HepG2 (cell line): Measurements from ENCODE around the gene EIF3A. TPM values are rescaled to one million over a fixed set of nuclear protein-coding genes. Genes with fewer than 3 reads are reported as not detected.

Experiments used
- ATAC-seq: fragments of 200-7000 bp; cut with Tn5 transposase; 3 replicates; pipeline ENCODE4 v1.9.1; 2020; ENCODE audit warnings: mild to moderate bottlenecking, moderate library complexity
- BruUV-seq: library from RNA; stranded (reverse); fragments of 400-500 nt; replicated peaks from 2 replicates; lab custom pipeline; 2021; lab: Mats Ljungman, UMichigan
- CTCF ChIA-PET: fragments of 300-600 bp; formaldehyde crosslinking; extraction: SDS; loops from one replicate; lab custom pipeline; 2021; ENCODE audit warnings: low total read pairs, inconsistent platforms, low intra/inter-chr PET ratio; lab: Yijun Ruan, JAX
- POLR2A ChIA-PET: fragments of 350-600 bp; sonication (Branson Sonifier 250); formaldehyde crosslinking; loops from one replicate; lab custom pipeline; 2020; ENCODE audit warnings: antibody characterized with exemption, inconsistent platforms; lab: Yijun Ruan, JAX
- DNase-seq: peaks from one replicate; pipeline ENCODE4 v3.0.0-alpha.2; 2015; ENCODE audit warnings: low spot score
- FAIRE-seq: peaks from 3 replicates; lab custom pipeline; 2011; peaks lifted over from hg19 to GRCh38; lab: Jason Lieb, UNC
- H2AFZ ChIP-seq: one replicate; pipeline ENCODE4 v1.6.1; 2011; ENCODE audit warnings: low read length, inconsistent platforms
- H3K27ac ChIP-seq: fragments of 300-600 bp; 3 replicates; pipeline ENCODE4 v1.8.0; 2011; ENCODE audit warnings: mixed run types, mild to moderate bottlenecking, mixed read lengths, low read length, inconsistent platforms; ENCODE audit not compliant: insufficient read depth; ENCODE audit errors: extremely low read length
- H3K27me3 ChIP-seq, 2 experiments: fragments of 200-600 bp in 1 of 2; 2 replicates in 1 of 2; 3 replicates in 1 of 2; pipeline versions ENCODE4 v1.6.0 to v1.8.0; 2011; ENCODE audit warnings: low read length in 2 of 2, mild to moderate bottlenecking in 2 of 2, moderate library complexity in 2 of 2, inconsistent platforms in 1 of 2; ENCODE audit not compliant: insufficient read depth in 2 of 2, control insufficient read depth in 1 of 2
- H3K36me3 ChIP-seq, 2 experiments: fragments of 200-600 bp in 1 of 2; replicated peaks in 1 of 2; 2 replicates in 1 of 2; 3 replicates in 1 of 2; pipeline versions ENCODE4 v1.5.1 to v1.8.0; 2011; ENCODE audit warnings: low read length in 2 of 2, inconsistent platforms in 1 of 2; ENCODE audit not compliant: insufficient read depth in 2 of 2, control insufficient read depth in 1 of 2
- H3K4me1 ChIP-seq: 2 replicates; pipeline ENCODE4 v1.5.1; 2012; ENCODE audit warnings: low read length, inconsistent platforms; ENCODE audit not compliant: insufficient read depth
- H3K4me2 ChIP-seq: 2 replicates; pipeline ENCODE4 v1.6.0; 2011; ENCODE audit warnings: low read depth, low read length, inconsistent platforms
- H3K4me3 ChIP-seq, 3 experiments: fragments of 200-600 bp in 1 of 3; sonication (generic), shearing (Covaris generic) in 1 of 3; replicated peaks in 1 of 3; 2 replicates each; pipeline ENCODE4 v1.5.1; 2011 to 2016; ENCODE audit warnings: low read length in 3 of 3, inconsistent platforms in 2 of 3, low read depth in 2 of 3, mild to moderate bottlenecking in 2 of 3, control low read depth in 1 of 3, mixed read lengths in 1 of 3; ENCODE audit not compliant: insufficient read depth in 1 of 3
- H3K79me2 ChIP-seq: one replicate; pipeline ENCODE4 v1.6.1; 2011; ENCODE audit warnings: low read length, inconsistent platforms; ENCODE audit not compliant: insufficient read depth
- H3K9ac ChIP-seq: 2 replicates; pipeline ENCODE4 v1.6.0; 2011; ENCODE audit warnings: mild to moderate bottlenecking, low read depth, low read length, inconsistent platforms; ENCODE audit not compliant: insufficient read depth
- H3K9me3 ChIP-seq: 2 replicates; pipeline ENCODE4 v1.5.1; 2012; ENCODE audit warnings: mild to moderate bottlenecking, low read length
- H4K20me1 ChIP-seq: 2 replicates; pipeline ENCODE4 v1.6.0; 2011; ENCODE audit warnings: inconsistent platforms, mild to moderate bottlenecking, low read length, moderate library complexity; ENCODE audit not compliant: insufficient read depth
- ASH2L ChIP-seq: fragments of 300-600, 200-600 bp; sonication (generic); IDR thresholded peaks from 2 replicates; pipeline ENCODE4 v1.7.0; 2017; ENCODE audit warnings: low read depth, mild to moderate bottlenecking, moderate library complexity, mixed read lengths, low read length; ENCODE audit not compliant: insufficient read length
- CC2D1A ChIP-seq: sonication (generic); formaldehyde crosslinking; IDR thresholded peaks from 2 replicates; pipeline ENCODE4 v1.8.1; 2023; ENCODE audit warnings: mild to moderate bottlenecking, missing genetic modification reagents
- CTCF ChIP-seq: sonication (generic); formaldehyde crosslinking; IDR thresholded peaks from 2 replicates; pipeline ENCODE4 v1.5.0; 2020; ENCODE audit warnings: mild to moderate bottlenecking, missing genetic modification reagents, moderate library complexity
- GLI4 ChIP-seq: sonication (generic); formaldehyde crosslinking; IDR thresholded peaks from 2 replicates; pipeline ENCODE4 v1.5.1; 2020; ENCODE audit warnings: missing genetic modification reagents, mild to moderate bottlenecking, moderate library complexity, borderline replicate concordance
- KDM5A ChIP-seq: fragments of 200-600 bp; sonication (generic); IDR thresholded peaks from 2 replicates; pipeline ENCODE4 v1.7.0; 2018; ENCODE audit warnings: antibody characterized with exemption, mild to moderate bottlenecking, low read length, borderline replicate concordance
- SIX1 ChIP-seq: sonication (generic); formaldehyde crosslinking; IDR thresholded peaks from 2 replicates; pipeline ENCODE4 v1.4.0; 2020; ENCODE audit warnings: missing genetic modification reagents, borderline replicate concordance
- SOX5 ChIP-seq: IDR thresholded peaks from 2 replicates; pipeline ENCODE4 v1.6.1; 2016; ENCODE audit warnings: borderline replicate concordance
- THAP8 ChIP-seq: sonication (generic); formaldehyde crosslinking; IDR thresholded peaks from 2 replicates; pipeline ENCODE4 v1.5.1; 2020; ENCODE audit warnings: missing genetic modification reagents, mild to moderate bottlenecking, borderline replicate concordance
- ZNF136 ChIP-seq: sonication (generic); formaldehyde crosslinking; IDR thresholded peaks from 2 replicates; pipeline ENCODE4 v1.8.1; 2022; ENCODE audit warnings: low read depth, mild to moderate bottlenecking, moderate library complexity, missing genetic modification reagents
- ZNF234 ChIP-seq: sonication (generic); formaldehyde crosslinking; conservative IDR thresholded peaks from 2 replicates; pipeline ENCODE4 v1.5.1; 2020; ENCODE audit warnings: mild to moderate bottlenecking, missing genetic modification reagents
- ZNF354B ChIP-seq: sonication (generic); formaldehyde crosslinking; IDR thresholded peaks from 2 replicates; pipeline ENCODE4 v1.8.0; 2022; ENCODE audit warnings: mild to moderate bottlenecking, missing genetic modification reagents
- ZNF512 ChIP-seq: sonication (generic); formaldehyde crosslinking; IDR thresholded peaks from 2 replicates; pipeline ENCODE4 v1.4.0; 2020; ENCODE audit warnings: mild to moderate bottlenecking, missing genetic modification reagents
- ZNF552 ChIP-seq: sonication (generic); formaldehyde crosslinking; IDR thresholded peaks from 2 replicates; pipeline ENCODE4 v1.9.0; 2022; ENCODE audit warnings: missing genetic modification reagents, mild to moderate bottlenecking, borderline replicate concordance
- ZNF703 ChIP-seq: sonication (generic); formaldehyde crosslinking; IDR thresholded peaks from 2 replicates; pipeline ENCODE4 v1.5.1; 2020; ENCODE audit warnings: missing genetic modification reagents, mild to moderate bottlenecking, moderate library complexity, borderline replicate concordance
- ZNF740 ChIP-seq: sonication (generic); formaldehyde crosslinking; IDR thresholded peaks from 2 replicates; pipeline ENCODE4 v1.4.0; 2020; ENCODE audit warnings: missing genetic modification reagents
- ZNF768 ChIP-seq: sonication (generic); formaldehyde crosslinking; IDR thresholded peaks from 2 replicates; pipeline ENCODE4 v1.4.0; 2020; ENCODE audit warnings: missing genetic modification reagents
- ZSCAN22 ChIP-seq: sonication (generic); formaldehyde crosslinking; IDR thresholded peaks from 2 replicates; pipeline ENCODE4 v1.4.0; 2020; ENCODE audit warnings: mild to moderate bottlenecking, missing genetic modification reagents
- WGBS: methylation state at CpG from one replicate; pipeline ENCODE4 v1.1.6; 2017; ENCODE audit warnings: low lambda C conversion rate; 5-methylcytosine and 5-hydroxymethylcytosine counted together
- in situ Hi-C: cut with HindIII; loops from 2 replicates; pipeline ENCODE4 v1.10.0; 2017; ENCODE audit warnings: low pct_unique_long_range_greater_than_20kb; ENCODE audit not compliant: extremely low pct_ligation_motif_present
- intact Hi-C: fragments of 100-400 bp; cut with micrococcal nuclease; formaldehyde crosslinking; loops from one replicate; pipeline ENCODE4 v1.10.0; 2022; ENCODE audit not compliant: unreplicated experiment
- polyA plus RNA-seq, 8 experiments: library from polyadenylated mRNA; depleted of rRNA in 3 of 8; stranded (reverse) in 7 of 8; unstranded in 1 of 8; fragments of >200 nt; fragmentation: Illumina TruSeq in 4 of 8; extraction: Trizol in 4 of 8; gene quantifications; 2 replicates each; pipeline versions ENCODE4 v1.2.1 to v1.2.3, GENCODE V29; 2011 to 2016; ENCODE audit warnings: low read depth in 4 of 8, missing spikeins in 1 of 8, mixed read lengths in 1 of 8; ENCODE audit not compliant: insufficient read depth in 1 of 8
- total RNA-seq, 5 experiments: library from RNA; depleted of rRNA; stranded (reverse); fragments of >200 nt; fragmentation: Illumina TruSeq; extraction: Trizol; gene quantifications; 2 replicates each; pipeline ENCODE4 v1.2.3, GENCODE V29; 2016; ENCODE audit warnings: low read depth in 1 of 5

Gene EIF3A
- total and polyA plus RNA-seq, 2 of the 13 experiments (the other 11 are each of a cell fraction or from before 2014, with no cell fraction given) = 25.6 to 117 TPM

- TF ChIP-seq ZNF512 (CRISPR knock-in tag) = no peak
- no peak for TF ChIP-seq CC2D1A (CRISPR knock-in tag)
- peak; percentile 68; the same call in 1 of the 2 replicates for TF ChIP-seq SIX1
- no peak for TF ChIP-seq CTCF (CRISPR knock-in tag)
Measured at GRCh38 chr10:119113751-119114732, 33.4 kb upstream of the EIF3A start (continued).

GRCh38 chr10:119112056-119112455 is 31.4 kb upstream of the EIF3A start:
- FAIRE-seq (no peak), ATAC-seq (no peak), DNase-seq (no peak)
- WGBS = 89% methylated on average over 4 of the region's 4 CpGs
- Histone ChIP-seq H3K4me2 (no peak overlapping the region), H3K9me3 (no peaks in the 10 kb centered on the region), H2AFZ (no peak overlapping the region), H3K79me2 (no peaks in the 10 kb centered on the region), H3K4me3 (no peak overlapping the region), H4K20me1 (no peaks in the 10 kb centered on the region), H3K9ac (peak overlapping the region; percentile 5; the same call in 1 of the 2 replicates), H3K27me3 (no peaks in the 10 kb centered on the region), H3K4me1 (peaks cover 56% of the 10 kb centered on the region), H3K36me3 (peaks cover 0 to 2% of the 10 kb centered on the region in 2 experiments; a peak in 2 of 5 replicates), H3K27ac (peak overlapping the region; percentile 98)
- ChIA-PET CTCF (no interaction called here), POLR2A (interaction anchor here (0.7 to 5.4 kb wide), 4 partner anchors 8 to 32 kb away, joined by 3 to 106 read pairs (median 7); partner anchors contain the start of gene DENND10)
- intact Hi-C loops = no loop called here
- no TSS peak for BruUV-seq
- in situ Hi-C loops = no loop called here
- TF ChIP-seq GLI4 (no peak), ZNF136 (CRISPR knock-in tag) (no peak), ZNF703 (CRISPR knock-in tag) (no peak), ASH2L (no peak), ZNF552 (CRISPR knock-in tag) (no peak), KDM5A (no peak), SOX5 (no peak), ZNF354B (no peak), THAP8 (no peak), ZNF740 (no peak), ZNF768 (CRISPR knock-in tag) (no peak), ZSCAN22 (no peak), ZNF234 (CRISPR knock-in tag) (no peak)
